Thyroid gland (tissue), 4 donors: Measurements from ENCODE around the gene HLA-DQB2. TPM values are rescaled to one million over a fixed set of nuclear protein-coding genes. Genes with fewer than 3 reads are reported as not detected.
"Not testable (repeated sequence)": the region's sequence is repeated elsewhere in the genome, so short reads cannot be mapped to it uniquely, and the experiment has no call there.

ENCODE experiments used
- DNase-seq, 2 donors: peaks; one replicate each; pipeline ENCODE4 v3.0.0-alpha.2; 2019
- H3K27ac ChIP-seq, 3 donors: fragments of 200-600 bp; sonication (generic); 1 replicate in 2 of 3; 2 replicates in 1 of 3; pipeline ENCODE4 v1.5.1; 2016 to 2019; ENCODE audit warnings: mild to moderate bottlenecking in 1 of 3, moderate library complexity in 1 of 3
- H3K27me3 ChIP-seq: fragments of 200-600 bp; sonication (generic); one replicate; pipeline ENCODE4 v1.5.1; 2019
- H3K36me3 ChIP-seq, 2 donors: fragments of 200-600 bp; sonication (generic); one replicate each; pipeline ENCODE4 v1.5.1; 2016 to 2019
- H3K4me1 ChIP-seq, 2 donors: fragments of 200-600 bp; sonication (generic); one replicate each; pipeline ENCODE4 v1.5.1; 2017 to 2019
- H3K4me3 ChIP-seq, 3 donors: fragments of 200-600 bp; sonication (generic); replicated peaks in 1 of 3; 1 replicate in 2 of 3; 2 replicates in 1 of 3; pipeline ENCODE4 v1.5.1; 2016; ENCODE audit warnings: mild to moderate bottlenecking in 1 of 3
- H3K9me3 ChIP-seq: fragments of 200-600 bp; sonication (generic); one replicate; pipeline ENCODE4 v1.5.1; 2017
- CTCF ChIP-seq, 6 experiments: fragments of 200-600 bp in 3 of 6; fragments of 450-650 bp in 3 of 6; sonication (generic) in 3 of 6; IDR thresholded peaks; one replicate each; pipeline ENCODE4 v1.5.1; 2016 to 2019; ENCODE audit warnings: antibody characterized with exemption in 6 of 6, mild to moderate bottlenecking in 2 of 6, inconsistent platforms in 1 of 6, moderate library complexity in 1 of 6
- POLR2A ChIP-seq, 2 donors: fragments of 450-650 bp; IDR thresholded peaks; one replicate each; pipeline ENCODE4 v1.6.1; 2017; ENCODE audit warnings: antibody characterized with exemption in 2 of 2, mild to moderate bottlenecking in 2 of 2, moderate library complexity in 1 of 2
- WGBS, 2 donors: methylation state at CpG; one replicate each; pipeline ENCODE4 v1.1.5; 2017; 5-methylcytosine and 5-hydroxymethylcytosine counted together
- intact Hi-C: fragments of 100-400 bp; cut with DNase I; formaldehyde crosslinking; loops from one replicate; pipeline ENCODE4 v1.15.1; 2023
- total RNA-seq, 4 donors: library from RNA; depleted of rRNA; stranded (reverse); fragments of >200 nt; gene quantifications; one replicate each; pipeline ENCODE4 v1.2.3, GENCODE V29; 2016

Gene HLA-DQB2
- 1 to 10 TPM in 1 of 4 donors, under 1 TPM in 1, not detected in 2; 0.22 to 2.6 TPM for total RNA-seq

GRCh38 chr6:32763421-32763820 lies at the start of gene HLA-DQB2:
Gene HLA-DQB2, minus strand, starts transcription at chr6:32763532. Its CDS starts 62 bp downstream, at chr6:32763470.
- Histone ChIP-seq H3K9me3 (no peaks in the 10 kb centered on the region), H3K36me3 (no peaks in the 10 kb centered on the region), H3K4me3 (no peak within 1 kb of the TSS), H3K4me1 (no peaks in the 10 kb centered on the region), H3K27me3 (no peaks in the 10 kb centered on the region), H3K27ac (no peak within 1 kb of the TSS)
- TF ChIP-seq POLR2A (IDR thresholded peaks at IDR 0.05) (no peak), CTCF (IDR thresholded peaks at IDR 0.05) (no peak)
- intact Hi-C loops, result no loop called here
- WGBS, 2 donors, result 47 to 54% methylated on average over 4 of the region's 4 CpGs
- DNase-seq, result no peak

- no peak for TF ChIP-seq CTCF (IDR thresholded peaks at IDR 0.05)
- no peak for TF ChIP-seq POLR2A (IDR thresholded peaks at IDR 0.05)
- Histone ChIP-seq H3K9me3 (no peaks in the 10 kb centered on the region), H3K27ac (no peak overlapping the region), H3K4me1 (no peaks in the 10 kb centered on the region), H3K4me3 (no peak overlapping the region), H3K36me3 (no peaks in the 10 kb centered on the region), H3K27me3 (no peaks in the 10 kb centered on the region)
- DNase-seq, result no peak
- intact Hi-C loops, result no loop called here
- WGBS, 2 donors, result 0% methylated on average over 1 of the region's 1 CpG
Observed at GRCh38 chr6:32809171-32809570, 45.8 kb upstream of the HLA-DQB2 start.

DNA sequence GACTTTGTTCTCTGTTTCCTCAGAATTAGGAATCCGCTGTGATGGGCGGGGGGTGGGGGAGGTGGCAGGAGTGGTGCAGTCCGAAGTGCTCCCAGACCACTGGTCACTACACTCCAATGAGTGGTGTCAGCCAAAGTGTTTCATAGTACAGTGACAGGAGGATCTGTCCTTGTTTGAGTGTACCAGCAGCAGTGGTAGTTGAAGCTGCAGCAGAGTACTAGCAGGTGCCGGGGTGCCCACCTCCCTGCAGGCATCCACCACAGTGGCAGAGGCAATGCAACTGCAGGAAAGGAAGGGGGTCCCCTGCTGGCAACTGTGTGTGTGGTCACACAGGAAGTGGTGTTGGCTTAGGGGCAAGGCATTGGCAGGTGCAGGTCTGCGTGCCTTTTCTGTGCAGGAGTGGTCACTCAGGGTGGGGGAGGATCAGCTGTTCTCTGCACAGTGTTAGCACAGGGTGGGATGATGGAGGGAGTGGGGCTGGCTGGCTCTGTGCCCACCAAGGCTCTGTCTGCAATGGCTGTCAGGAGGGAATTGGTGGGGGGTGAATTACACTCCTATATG lies 43.8 kb upstream of the HLA-DQB2 start:
- Histone ChIP-seq H3K27me3 (no peaks in the 10 kb centered on the region), H3K36me3 (no peaks in the 10 kb centered on the region), H3K4me3 (no peak overlapping the region), H3K4me1 (no peaks in the 10 kb centered on the region), H3K27ac (no peak overlapping the region), H3K9me3 (no peaks in the 10 kb centered on the region)
- intact Hi-C loops, result no loop called here
- no peak for TF ChIP-seq POLR2A (IDR thresholded peaks at IDR 0.05)
- TF ChIP-seq CTCF (IDR thresholded peaks at IDR 0.05), result no peak
- DNase-seq, result no peak
- WGBS, 2 donors, result 82 to 93% methylated on average over 4 to 5 of the region's 5 CpGs

- H3K9me3 ChIP-seq, H3K4me1 ChIP-seq, H3K36me3 ChIP-seq, H3K27me3 ChIP-seq, H3K27ac ChIP-seq, DNase-seq, intact Hi-C loops, H3K4me3 ChIP-seq: not testable (repeated sequence)
Observed at GRCh38 chr6:32805404-32805803, 42.1 kb upstream of the HLA-DQB2 start.

DNA sequence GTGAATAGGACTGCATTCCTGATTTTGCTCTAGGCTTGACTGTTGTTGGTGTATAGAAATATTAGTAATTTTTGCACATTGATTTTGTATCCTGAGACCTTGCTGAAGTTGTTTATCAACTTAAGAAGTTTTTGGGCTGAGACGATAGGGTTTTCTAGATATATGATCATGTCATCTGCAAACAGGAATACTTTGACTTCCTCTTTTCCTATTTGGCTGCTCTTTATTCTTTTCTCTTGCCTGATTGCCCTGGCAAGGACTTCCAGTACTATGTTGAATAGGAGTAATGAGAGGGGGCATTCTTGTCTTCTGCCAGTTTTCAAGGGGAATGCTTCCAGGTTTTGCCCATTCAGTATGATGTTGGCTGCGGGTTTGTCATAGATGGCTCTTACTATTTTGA lies 40.1 kb upstream of the HLA-DQB2 start:
- intact Hi-C loops, result no loop called here
- WGBS, 2 donors, result 53 to 56% methylated on average over 2 of the region's 2 CpGs

More for the DNA sequence above, 40.1 kb upstream of the HLA-DQB2 start:
- Histone ChIP-seq H3K4me3 (no peak overlapping the region), H3K27ac (no peak overlapping the region), H3K4me1 (no peaks in the 10 kb centered on the region), H3K27me3 (no peaks in the 10 kb centered on the region), H3K36me3 (no peaks in the 10 kb centered on the region), H3K9me3 (no peaks in the 10 kb centered on the region)
- no peak for DNase-seq
- TF ChIP-seq CTCF (IDR thresholded peaks at IDR 0.05) (no peak), POLR2A (IDR thresholded peaks at IDR 0.05) (no peak)
